DMS153 (cell line): Measurements from ENCODE around the gene CDK5RAP2.

ENCODE experiments used
- DNase-seq: peaks from one replicate; lab custom pipeline; 2025; lab: John Stamatoyannopoulos, UW

Gene CDK5RAP2

DNA sequence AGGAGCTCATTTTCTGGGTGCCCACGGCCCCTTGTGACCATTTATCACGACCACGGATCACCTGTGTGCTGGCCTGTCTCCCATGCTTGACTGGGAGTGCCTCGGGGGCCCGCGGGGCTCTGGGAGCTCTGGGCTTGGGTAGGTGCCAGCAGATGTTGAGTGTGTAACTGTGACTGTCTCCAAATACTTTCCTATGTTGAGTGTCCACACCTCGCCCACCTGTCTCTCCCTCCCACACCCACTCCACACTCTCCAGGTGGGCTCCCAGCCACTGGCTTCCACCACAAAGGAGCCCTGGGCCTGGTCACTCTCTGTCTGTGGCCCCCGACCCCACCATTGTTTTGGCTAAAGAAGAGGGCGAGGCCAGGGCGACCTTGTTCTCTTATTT is 196.4 kb downstream of the CDK5RAP2 start:
- DNase-seq = no peak

DNA sequence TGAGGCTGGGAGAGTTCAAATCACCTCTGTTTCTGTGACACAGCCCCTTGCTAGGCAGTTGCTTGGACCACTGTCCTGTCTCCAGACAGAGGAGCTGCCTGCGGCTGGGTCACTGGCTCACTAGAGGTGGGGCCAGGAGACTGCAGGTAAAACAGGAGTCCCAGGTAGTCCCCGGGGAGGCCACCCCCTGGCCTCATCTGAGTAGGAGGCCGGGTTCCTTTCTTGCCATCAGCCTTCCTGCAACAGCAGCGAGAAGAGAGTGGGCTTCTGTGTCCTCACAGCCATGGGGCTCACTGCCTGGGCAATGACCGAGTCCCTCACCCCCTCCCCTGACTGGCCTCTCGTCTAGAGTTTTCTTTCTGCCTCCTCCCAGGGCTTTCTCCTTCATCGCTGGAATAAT is 197.5 kb downstream of the CDK5RAP2 start:
- no peak for DNase-seq

DNA sequence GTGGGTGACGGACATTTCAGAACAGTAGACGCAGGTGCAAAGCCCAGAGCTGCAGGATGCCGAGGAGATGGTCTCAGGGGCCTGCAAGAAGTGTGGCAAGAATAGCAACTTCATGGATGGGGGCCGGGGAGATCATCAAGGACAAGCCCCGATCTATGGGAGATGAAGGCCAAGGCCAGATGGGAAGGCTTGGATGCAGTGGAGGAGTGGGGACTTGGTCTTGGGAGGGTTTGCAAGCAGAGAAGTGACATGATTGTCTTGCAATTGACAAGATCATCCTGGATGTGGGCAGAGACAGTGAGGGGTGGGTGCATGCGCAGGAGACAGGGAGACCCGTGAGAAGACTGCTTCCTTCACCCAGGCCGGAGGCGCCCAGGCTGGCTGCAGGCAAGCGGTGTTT is 198.1 kb downstream of the CDK5RAP2 start:
- no peak for DNase-seq

DNA sequence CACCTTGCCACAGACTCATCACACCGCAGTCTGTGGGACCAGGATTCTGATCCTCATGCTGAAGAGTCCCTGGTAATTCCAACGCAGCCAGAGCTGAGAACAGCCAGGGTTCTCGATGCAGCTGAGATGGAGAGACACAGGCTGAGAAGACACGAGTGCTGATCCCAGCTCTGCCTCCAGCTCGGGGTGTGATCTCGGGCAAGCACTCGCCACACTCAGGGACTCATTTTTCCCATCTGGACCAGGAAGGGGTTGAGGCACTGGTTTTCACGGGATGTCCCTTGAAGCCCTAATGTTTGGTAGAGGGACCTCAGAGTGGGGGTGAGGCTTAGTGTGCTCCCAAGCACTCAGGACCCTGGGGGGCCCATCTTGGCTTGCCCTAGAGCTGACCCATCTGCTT is 200.4 kb downstream of the CDK5RAP2 start:
- no peak for DNase-seq

DNA sequence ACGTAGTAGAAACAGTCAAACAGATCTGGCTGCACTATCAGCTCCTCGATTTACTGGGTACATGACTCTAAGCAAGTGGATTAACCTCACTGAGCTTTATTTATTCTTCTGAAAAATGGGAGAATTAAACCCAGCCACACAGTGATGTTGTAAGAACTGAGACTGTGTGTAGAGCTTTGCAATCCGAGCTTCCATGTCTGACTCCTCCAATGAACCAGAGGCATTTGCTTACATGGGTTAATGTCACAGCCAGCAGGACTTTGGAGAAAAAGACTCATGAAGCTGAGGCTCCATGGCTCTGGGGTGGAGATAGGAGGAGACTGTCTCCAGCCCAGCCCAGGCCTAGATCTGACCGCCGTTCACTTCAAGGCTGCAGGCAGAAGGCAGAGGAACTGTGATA is 201.3 kb downstream of the CDK5RAP2 start:
- no peak for DNase-seq

DNA sequence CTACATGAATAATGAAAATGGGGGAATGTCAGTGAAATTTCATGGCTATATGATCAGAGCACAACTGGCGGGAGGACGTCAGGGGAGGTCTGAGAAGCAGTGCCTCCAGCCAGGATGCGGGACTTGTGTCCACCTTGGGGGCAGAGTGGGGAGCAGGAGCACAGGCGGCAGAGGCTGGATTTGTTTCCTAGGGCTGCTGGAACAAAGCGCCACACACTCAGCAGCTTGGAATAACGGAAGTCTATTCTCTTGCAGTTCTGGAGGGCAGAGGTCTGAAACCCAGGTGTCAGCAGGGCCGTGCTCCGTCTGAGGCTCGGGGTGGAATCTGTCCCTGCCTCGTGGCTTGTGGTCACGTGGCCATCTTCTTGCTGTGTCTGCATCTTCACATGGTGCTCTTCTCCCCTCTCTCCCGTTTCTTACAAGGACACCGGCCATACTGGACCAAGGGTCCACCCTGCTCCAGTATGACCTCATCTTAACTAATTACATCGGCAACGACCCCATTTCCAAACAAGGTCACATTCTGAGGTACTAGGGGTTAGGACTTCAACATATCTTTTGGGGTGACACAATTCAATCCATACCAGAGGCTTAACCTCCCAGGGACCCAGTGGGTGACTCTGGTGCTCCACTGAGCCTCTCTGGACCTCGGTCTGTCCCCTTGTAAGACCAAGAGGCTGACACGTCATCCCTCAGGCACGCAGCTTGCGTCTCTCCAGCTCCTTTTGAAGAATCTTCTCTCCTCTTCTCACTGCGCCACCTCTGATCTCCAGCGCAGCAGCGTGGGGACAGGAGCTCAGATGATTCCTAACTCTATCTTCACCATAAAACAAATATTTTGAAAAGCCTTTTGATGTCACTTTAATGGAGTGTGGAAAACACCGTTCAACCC is 202.5 kb downstream of the CDK5RAP2 start:
- no peak for DNase-seq

DNA sequence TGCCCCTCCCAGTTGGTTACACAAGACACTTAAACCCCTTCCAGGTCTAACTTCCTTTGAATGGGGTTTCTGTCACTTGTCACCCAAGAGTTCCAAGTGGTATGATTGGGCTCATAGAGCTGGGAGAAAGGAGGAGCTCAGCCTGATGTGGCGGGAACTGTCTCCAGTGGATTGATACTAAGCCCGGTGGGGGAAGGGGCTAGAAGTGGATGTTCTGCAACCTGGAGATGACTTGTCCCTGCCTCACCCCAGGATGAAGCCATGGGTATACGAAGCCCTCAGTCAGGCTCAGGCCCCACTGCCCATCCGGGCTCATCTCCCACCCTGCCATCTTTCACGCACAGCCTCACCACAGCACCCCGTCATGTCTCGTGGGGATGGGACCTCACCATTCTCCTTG is 203.9 kb downstream of the CDK5RAP2 start:
- DNase-seq = no peak

DNA sequence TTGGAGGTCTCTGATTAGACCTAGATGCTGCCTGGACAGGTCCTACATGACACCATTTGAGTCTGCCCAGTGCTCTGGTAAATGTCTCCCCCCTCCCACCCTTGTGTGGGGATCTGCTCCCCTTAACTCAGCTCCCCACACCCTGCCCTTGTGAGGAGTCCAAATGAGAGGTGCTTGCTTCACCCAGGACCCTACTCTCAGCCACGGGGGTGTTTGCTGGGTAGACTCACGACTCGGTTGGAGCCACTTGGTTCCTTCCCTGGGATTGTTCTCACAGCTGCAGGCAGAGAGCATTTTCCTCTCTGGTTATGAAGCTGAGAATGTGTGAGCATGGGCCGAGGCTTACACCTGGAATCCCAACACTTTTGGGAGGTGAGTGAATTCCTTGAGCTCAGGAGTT is 204.7 kb downstream of the CDK5RAP2 start:
- DNase-seq = no peak

DNA sequence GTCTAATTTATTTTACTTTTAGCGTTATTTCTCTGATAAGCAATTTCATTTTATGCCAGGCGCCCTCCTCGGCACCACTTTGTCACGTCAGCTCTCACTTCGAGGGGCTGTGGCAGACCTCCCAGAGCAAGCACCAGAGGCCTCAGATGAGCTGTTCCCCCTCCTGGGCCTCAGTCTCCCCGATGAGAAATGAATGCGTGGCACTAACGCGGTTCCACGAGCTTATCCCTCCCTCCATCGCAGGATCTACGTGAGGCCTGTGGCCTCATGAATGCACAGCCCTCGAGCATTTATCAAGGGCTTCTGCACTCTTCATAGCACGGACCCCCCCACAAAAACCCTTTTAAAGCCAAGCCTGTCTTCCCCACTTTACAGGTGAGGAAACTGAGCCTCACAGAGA is 205.2 kb downstream of the CDK5RAP2 start:
- no peak for DNase-seq

DNA sequence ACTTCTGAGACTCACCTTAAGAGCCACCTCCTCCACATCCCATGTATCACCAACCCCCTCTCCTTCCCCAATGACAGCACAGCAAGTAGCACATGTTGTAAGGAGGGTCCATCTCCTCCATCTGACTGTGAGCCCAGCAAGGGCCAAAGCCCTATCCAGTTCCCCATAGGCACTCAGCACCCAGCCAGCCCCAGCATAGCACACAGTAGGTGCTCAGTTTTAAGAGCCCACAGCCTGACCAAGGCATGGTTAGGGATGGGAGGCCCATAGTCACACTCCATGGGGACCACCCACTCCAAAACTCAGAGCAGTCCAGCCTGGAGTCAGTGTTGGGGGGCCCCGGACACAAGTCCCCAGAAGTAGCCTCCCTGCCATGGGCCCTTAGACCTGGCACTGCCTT is 205.7 kb downstream of the CDK5RAP2 start:
- no peak for DNase-seq

DNA sequence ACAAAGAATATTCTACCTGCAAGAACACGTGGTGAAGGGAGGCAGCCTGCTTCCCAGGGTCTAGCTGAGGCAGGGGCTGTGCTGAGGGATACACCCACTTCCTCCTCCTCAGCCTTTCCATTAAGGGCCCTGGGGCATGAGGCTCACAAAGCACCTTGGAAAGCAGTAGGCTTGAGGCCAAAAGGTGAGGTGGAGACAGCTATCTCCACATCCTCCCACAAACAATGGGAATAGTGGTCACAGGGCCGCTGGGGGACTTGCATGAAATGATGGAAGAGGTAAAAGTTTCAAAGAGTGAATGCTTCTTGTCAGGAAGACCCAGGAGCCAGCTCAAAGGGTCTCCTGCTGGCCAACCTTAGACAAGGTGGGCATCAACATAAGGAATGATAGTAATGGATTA is 207.9 kb downstream of the CDK5RAP2 start:
- DNase-seq = no peak

DNA sequence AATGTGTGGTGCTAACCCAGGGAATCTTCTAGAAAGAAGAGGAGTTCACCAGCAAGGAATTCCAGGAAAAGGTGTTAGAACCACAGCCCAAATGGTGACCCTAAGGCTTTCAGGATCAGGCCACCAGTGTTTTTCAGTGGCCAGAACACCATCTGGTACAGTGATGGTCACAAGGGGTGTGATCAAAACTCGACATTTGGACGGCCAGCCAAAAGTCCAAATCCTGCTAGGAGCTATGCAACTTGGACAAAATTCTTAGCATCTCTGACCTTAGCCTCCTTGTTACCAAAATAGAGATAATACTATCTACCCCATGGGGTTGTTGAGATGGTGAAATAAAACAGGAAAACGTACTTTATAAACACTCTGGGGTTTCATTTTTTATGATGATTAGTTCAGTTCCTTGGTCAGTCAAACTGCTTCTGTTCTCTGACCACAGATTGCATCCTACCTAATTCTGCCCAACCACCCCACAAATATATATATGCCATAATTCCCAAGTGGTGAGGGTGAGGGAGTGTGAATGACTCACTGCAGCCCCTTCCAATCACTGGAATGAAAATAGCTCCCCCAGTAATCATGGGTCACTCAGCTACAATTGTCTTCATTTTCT is 210.3 kb downstream of the CDK5RAP2 start:
- DNase-seq = no peak

DNA sequence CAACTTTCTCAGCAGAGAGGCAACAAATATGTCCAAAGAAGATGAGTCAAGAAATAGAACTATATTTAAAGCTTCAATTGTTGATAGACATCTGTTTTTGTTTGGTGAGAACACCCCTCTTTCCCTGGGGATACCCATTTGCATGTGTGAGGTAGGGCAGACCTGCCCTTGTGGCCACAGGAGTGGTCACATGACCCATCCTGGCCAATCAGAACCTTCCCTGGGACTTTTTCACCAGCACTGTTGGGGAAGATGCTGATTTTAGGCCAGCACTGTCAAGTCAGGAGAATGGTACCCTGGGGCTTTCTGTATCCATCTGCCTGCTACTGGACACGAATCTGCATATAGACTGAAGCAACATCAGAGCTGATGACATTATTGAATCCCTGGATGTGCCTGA is 211.2 kb downstream of the CDK5RAP2 start:
- no peak for DNase-seq

DNA sequence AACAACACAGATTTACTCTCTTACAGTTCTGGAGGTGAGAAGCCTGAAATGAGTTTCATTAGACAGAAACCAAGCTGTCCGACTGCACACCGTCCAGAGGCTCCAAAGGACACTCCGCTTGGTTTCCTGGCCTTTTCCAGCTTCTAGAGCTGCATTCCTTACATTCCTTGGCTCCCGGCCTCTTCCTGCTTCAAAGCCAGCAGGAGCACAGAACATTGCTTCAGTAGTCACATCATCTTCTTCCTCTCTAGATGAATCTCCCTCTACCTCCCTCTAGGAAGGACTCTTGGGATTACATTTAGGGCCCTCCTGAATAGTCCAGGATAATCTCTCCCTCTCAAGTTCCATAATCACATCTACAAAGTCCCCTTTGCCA is 213.3 kb downstream of the CDK5RAP2 start:
- no peak for DNase-seq

DNA sequence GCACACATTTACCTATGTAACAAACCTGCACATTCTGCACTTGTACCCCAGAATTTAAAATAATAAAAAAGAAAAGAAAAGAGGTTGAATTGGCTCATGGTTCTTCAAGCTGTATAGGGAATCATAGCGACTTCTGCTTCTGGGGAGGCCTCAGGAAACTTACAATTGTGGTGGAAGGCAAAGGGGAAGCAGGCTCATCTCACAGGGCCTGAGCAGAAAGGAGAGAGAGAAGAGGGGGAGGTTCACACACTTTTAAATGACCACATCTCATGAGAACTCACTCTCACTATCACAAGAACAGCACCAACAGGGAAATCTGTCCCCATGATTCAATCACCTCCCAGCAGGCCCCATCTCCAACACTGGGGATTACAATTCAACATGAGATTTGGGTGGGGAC is 214.6 kb downstream of the CDK5RAP2 start:
- no peak for DNase-seq

DNA sequence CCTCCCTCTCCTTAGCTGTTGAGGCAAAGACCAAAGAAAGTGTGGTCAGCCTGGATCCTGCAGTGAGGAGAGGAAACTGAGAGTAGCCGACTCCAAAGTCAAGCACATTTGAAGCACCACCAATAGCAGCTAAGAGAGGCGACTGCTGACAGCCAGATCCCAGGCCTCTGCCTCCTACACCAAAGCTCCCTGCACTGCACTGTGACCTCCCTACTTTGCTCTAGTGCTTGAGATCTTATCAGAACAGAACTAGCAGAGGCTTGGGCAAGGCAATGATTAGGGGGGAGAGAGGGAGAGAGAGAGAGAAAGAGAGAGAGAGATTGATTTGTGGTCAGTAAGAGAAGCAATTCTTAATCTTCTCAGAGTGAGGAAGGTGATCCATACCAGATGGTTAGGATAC is 216.3 kb downstream of the CDK5RAP2 start:
- DNase-seq = no peak

DNA sequence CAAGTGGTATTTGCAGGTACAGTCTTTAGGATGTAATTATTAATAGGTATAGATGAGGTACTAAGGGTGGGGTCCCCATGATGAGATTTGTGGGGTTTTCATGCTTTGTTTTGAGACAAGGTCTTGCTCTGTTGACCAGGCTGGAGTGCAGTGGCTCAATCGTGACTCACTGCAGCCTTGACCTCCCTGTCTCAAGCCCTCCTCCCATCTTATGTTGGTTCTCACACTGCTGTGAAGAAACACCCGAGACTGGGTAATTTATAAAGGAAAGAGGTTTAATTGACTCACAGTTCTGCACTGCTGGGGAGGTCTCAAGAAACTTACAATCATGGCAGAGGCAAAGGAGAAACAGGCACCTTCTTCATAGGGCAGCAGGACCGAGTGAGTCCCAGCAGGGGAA is 217.5 kb downstream of the CDK5RAP2 start:
- DNase-seq = no peak

DNA sequence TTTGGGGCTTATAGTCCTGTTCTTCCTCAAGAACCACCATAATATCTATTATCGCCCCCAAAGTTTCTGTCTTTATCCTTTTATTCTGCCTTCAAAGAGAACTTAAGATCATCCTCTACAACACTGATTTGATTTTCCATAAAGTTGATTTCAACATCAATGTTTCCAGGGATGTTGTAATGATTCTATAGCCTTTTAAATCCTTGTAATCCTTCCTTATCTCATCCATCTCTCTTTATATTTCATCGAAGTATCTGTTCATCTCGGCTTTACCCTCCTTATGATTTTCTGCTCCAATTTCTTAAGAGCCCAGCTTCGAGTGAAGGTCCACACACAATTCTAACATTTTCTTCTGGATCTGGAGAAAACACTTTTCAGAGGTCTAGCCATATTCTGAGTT is 218.4 kb downstream of the CDK5RAP2 start:
- DNase-seq = no peak

DNA sequence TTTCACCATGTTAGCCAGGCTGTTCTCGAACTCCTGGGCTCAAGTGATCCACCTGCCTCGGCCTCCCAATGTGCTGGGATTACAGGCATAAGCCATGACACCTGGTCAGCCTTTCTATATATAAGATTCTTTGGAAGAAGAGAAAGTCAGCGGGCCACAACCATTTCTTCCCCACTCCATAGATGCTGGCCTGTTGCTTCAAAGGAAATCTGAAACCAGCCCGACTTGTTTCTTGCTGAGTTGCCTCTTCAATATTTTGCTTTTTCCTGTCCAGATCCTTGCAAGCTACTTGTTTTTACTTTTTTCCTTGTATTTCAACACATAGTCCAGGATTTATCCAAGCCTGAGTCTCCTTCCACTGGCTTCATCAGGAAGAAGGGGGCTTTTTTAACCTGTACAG is 219.5 kb downstream of the CDK5RAP2 start:
- DNase-seq = no peak

DNA sequence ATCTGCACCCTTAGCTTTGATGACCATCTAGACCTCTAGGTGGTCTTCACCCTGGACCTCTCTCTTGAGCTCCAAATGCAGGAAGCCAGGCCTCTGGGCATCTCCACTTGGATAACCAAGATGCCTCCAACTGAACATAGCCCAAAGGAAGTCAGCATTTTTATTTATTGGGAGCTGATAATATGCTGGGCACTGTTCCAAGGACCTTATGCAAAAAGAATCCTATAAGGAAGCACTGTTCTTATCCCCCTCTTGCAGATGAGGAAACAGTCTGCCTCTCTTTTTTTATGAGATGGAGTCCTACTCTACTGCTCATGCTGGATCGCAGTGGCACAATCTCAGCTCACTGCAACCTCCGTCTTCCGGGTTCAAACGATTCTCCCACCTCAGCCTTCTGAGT is 219.9 kb downstream of the CDK5RAP2 start:
- no peak for DNase-seq

DNA sequence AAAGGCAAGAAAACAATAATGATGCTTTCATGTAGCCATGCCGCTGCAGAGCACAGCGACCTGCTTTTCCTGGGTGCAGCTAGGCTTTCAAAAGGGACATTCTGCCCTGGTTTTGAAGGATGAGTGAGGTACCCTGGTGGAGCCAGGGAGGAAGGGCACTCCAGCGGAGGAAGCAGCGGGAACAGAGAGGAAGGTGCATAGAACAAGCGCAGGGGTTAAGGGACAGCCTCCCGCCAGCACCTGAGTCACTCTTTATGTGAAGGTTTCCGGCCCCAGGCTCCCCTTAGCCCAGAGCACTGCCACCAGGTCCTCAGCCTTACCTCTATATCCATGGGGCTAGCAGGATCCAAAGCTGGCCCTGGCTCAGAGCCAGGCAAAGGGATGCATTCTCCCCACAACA is 221.1 kb downstream of the CDK5RAP2 start:
- DNase-seq = no peak

DNA sequence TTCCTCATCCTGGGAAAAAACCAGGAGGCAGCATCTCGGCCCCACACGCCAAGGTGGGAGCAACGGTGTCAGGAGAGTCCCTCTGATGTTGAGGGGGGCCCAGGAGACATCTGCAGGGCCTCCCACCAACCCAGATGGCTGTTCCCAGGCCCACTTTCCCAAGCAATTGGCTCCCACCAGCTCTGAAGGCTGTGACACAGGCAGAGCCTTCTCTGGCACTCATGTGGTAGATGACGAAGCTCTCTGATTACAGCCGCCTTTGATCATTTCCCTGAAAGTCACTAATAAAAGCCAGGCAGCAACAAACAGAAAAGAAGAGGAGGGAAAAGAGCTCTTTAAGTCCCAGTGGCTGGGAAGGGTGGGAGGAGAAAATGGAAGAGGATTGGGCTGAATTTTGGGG is 226.5 kb downstream of the CDK5RAP2 start:
- peak; percentile 47 for DNase-seq

DNA sequence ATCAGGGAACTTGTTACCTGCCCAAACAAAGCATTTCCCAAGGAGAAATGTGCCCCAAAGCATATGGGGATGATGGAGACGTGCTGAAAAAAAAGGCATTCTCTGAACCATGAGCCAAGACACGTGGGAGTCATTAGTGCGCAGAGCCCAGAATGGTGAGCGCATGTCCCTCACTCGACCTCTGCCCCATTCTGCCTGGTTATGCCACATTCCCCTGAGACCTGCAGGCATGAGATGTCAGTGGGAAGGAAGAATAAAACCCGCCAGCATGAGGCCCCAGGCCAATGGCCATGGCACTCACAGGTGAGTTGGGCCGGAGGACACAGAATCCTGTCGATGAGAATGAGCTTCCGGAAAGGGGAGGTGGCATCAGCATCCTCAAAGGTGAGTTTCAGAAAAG is 228.9 kb downstream of the CDK5RAP2 start:
- DNase-seq = no peak

DNA sequence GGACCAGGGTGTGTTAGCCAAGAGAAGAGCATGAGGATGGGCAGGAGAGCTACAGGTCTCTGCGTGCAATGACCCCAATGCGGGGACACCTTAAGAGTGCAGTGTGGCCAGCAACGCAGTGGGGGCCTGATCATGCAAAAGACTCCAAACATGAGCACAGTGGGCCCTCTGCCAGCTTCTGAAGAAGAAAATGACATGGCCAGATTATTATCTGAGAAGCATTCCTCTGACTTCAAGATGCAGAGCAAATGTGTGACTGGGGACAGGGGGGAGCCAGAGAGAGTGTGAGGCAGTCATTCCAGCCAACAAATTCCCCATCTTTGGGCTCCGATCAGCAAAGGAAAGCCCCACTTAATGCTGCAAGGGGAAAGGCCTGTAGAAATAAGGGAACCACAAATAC is 229.4 kb downstream of the CDK5RAP2 start:
- no peak for DNase-seq
